Choroid plexus epithelial cell (primary cell): ENCODE results near the gene PPM1E.
A peak's percentile ranks its signal among the peaks of the same experiment; 100 is the strongest.

Experiments
- DNase-seq: peaks from one replicate; pipeline ENCODE4 v3.0.0-alpha.2; 2010; ENCODE audit warnings: low read depth
- H3K4me3 ChIP-seq: 2 replicates; pipeline ENCODE4 v1.5.1; 2011; ENCODE audit warnings: low read depth, mild to moderate bottlenecking, control low read depth, low read length, moderate library complexity
- CTCF ChIP-seq: conservative IDR thresholded peaks from 2 replicates; pipeline ENCODE4 v1.5.1; 2011; ENCODE audit warnings: low read depth, mild to moderate bottlenecking, control low read depth, inconsistent platforms, low read length, moderate library complexity

The PPM1E gene

GRCh38 chr17:58886514-58886913 lies 130.9 kb downstream of the PPM1E start:
- DNase-seq: no peak
- no peak for TF ChIP-seq CTCF
- H3K4me3 ChIP-seq: no peak overlapping the region

- DNase-seq: no peak
- TF ChIP-seq CTCF: no peak
- no peak overlapping the region for H3K4me3 ChIP-seq
Measured at GRCh38 chr17:58889928-58890327, 134.3 kb downstream of the PPM1E start.

GRCh38 chr17:58899191-58899590 lies 143.5 kb downstream of the PPM1E start:
- no peak overlapping the region for H3K4me3 ChIP-seq
- DNase-seq: no peak
- TF ChIP-seq CTCF: no peak

GRCh38 chr17:58902322-58902721 lies 146.7 kb downstream of the PPM1E start:
- DNase-seq: no peak
- no peak overlapping the region for H3K4me3 ChIP-seq
- TF ChIP-seq CTCF: no peak

- DNase-seq: peak; percentile 3
- no peak overlapping the region for H3K4me3 ChIP-seq
- no peak for TF ChIP-seq CTCF
Measured at GRCh38 chr17:58911741-58912343, 156.2 kb downstream of the PPM1E start.

- H3K4me3 ChIP-seq: no peak overlapping the region
- DNase-seq: no peak
- no peak for TF ChIP-seq CTCF
Measured at GRCh38 chr17:58913552-58913951, 157.9 kb downstream of the PPM1E start.

- H3K4me3 ChIP-seq: no peak overlapping the region
- DNase-seq: peak; percentile 68
- TF ChIP-seq CTCF: no peak
Measured at GRCh38 chr17:58913971-58914769, 158.5 kb downstream of the PPM1E start.
